NCI-H524 (cell line): ENCODE data around the gene ARHGAP10.

Source experiments
- DNase-seq, 2 experiments: peaks; one replicate each; lab custom pipeline; 2025; lab: John Stamatoyannopoulos, UW

The ARHGAP10 gene

GRCh38 chr4:147733716-147734344, 1.9 kb downstream of the ARHGAP10 start:
- DNase-seq = peak; percentile 81 to 83

GRCh38 chr4:147734496-147734895, 2.6 kb downstream of the ARHGAP10 start:
- peak; percentile 34 to 42 for DNase-seq

- DNase-seq = no peak
Observed at GRCh38 chr4:147735413-147736301, 3.8 kb downstream of the ARHGAP10 start.

DNA sequence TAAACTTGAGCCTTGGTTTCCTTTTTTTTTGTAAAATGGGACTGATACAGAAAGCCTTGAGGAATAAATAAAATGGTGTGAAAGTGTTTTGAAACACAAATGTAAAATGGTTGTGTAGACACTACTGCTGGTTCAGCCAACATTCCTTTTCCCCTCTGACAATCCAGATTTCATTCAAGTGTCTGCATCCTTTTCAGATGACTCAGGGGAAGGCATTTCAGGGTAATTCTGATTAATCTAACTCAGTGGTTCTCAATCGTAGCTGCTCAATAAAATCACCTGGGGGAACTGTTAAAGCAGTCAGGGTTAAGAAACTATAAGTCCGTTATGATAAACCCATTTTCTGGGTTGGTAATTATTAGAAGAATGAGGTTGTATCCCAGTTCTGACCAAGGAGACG, 4.6 kb downstream of the ARHGAP10 start:
- DNase-seq = no peak

- DNase-seq = no peak
Observed at GRCh38 chr4:147737623-147738022, 5.7 kb downstream of the ARHGAP10 start.

GRCh38 chr4:147739239-147739823, 7.4 kb downstream of the ARHGAP10 start:
- no peak for DNase-seq

DNA sequence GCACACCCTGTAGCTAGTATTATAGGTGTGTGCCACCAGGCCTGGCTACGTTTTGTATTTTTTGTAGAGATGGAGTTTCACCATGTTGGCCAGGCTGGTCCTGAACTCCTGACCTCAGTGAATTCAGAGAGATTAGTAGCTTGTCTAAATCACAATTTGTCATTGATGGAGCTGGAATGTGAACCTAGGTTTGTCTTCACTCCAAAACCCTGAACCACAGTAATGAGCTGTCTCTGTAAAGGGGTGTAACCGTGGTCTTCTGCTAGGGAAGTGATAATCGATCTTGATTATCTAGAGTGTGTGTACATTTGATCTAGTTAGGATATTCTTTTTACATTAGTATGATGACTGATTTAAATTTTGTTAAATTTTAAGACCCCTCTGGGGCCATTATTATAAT, 8.3 kb downstream of the ARHGAP10 start:
- no peak for DNase-seq

DNA sequence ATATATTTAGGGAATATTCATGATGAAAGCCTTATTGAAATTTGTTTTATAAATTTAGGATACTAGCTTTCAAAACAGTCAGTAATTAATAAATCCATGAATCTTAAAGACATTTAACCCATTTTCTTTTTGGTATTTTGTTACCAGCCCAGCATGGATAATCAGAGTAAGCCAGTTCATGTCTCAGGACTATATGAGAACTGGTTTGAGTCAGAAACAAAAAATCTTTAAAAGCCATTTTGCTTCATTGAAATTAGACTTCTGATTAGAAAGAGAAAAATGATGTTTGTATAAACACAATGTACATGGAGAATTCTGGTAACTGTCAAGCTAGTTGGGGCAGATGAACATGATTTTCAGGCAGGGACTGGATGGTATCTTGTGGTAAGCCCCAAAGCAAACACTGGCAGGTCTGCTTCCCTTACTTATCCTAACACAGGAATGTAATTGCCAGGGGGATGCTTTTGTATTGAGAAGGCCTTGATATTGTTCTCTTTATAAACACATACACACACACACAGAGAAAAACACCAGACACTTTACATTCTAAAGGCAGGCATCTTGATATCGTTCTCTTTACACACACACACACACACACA, 9.4 kb downstream of the ARHGAP10 start:
- DNase-seq = no peak

DNA sequence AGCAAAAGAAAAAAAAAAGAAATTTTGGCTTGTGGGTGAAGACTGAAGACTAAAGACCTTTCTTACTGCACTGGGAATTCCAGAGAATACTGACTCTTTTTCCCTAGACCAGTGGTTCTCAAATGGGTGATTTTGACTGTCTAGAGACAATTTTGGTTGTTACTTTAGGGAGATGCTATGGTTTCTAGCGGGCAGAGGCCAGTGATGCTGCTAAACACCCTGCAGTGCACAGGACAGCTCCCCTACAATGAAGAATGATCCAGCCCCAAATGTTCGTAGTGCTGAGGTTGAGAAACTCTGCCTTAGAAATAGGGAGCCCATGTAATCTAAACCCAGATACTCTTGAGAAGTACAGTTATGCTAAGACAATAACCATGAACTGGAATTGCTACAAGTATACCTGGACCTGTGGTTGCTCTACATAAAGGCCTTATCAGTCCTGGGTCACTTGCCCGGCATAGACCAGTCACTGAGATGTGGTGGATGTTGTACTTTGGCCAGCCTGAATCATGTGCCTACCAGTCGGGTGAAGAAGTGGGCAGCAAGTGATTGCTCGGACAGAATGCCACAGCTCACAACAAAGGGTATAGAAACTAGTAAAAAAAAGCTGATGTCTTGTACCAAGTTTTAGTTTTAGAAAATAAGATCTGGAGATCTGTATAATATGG, 16.0 kb downstream of the ARHGAP10 start:
- no peak for DNase-seq

DNA sequence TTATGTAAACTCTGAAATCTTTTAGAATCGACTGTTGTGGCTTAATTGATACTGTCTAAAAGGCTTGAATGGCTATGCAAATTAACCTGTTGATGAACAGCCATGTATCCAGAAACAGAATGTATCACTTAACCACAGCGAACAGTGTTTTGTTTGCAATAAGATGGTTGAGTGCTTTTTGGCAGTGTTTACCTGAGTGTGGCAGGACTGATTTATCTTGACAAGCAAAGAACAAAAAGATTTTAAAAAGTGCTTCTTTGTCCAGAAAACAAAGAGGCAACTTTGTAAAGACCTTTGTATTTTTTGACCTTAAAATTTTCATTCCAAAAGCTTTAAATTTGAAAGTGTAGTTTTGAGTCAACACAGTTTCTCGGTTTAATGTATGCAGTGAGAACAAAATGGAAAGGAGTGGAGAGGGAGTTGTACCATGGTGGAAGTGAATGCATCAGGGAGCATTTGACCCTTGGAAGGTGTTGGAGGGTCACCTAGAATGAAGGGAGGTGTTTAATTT, 18.0 kb downstream of the ARHGAP10 start:
- no peak for DNase-seq

DNA sequence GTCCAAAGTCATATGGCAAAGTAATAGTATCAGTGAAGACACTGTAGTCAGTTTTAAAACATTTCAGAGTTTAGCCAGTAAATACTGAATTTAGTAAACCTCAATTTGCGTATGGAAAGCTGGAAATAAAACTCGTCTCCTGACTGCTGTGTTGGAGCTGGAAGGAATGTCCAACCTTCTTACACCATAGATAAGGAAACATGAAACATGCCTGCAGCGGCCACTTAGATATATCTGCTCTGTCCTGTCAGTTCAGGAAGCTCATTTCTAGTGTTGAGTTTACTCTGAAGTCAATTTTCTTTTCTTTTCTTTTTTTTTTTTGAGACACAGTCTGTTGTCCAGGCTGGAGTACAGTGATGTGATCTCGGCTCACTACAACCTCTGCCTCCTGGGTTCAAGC, 21.2 kb downstream of the ARHGAP10 start:
- no peak for DNase-seq

DNA sequence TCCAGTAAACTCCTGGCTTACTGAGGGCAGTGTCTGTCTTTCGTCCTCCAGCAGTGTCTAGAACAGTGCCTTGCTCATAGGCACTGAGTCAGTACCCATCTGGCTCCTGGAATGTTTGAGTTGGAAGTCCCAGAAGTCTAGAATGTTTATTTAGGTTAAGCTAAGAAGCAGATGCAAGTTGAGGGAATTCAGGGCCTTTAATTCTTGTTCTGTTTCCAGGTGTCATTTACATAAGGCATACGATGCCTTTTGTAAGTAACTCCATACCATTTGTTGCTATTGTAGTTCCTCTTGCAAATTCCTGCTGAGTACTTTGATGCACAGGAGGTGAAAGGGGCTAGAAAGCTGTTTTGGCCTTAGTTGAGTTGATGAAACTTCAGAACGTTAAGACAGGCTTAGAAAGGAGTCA, 22.2 kb downstream of the ARHGAP10 start:
- DNase-seq = no peak

DNA sequence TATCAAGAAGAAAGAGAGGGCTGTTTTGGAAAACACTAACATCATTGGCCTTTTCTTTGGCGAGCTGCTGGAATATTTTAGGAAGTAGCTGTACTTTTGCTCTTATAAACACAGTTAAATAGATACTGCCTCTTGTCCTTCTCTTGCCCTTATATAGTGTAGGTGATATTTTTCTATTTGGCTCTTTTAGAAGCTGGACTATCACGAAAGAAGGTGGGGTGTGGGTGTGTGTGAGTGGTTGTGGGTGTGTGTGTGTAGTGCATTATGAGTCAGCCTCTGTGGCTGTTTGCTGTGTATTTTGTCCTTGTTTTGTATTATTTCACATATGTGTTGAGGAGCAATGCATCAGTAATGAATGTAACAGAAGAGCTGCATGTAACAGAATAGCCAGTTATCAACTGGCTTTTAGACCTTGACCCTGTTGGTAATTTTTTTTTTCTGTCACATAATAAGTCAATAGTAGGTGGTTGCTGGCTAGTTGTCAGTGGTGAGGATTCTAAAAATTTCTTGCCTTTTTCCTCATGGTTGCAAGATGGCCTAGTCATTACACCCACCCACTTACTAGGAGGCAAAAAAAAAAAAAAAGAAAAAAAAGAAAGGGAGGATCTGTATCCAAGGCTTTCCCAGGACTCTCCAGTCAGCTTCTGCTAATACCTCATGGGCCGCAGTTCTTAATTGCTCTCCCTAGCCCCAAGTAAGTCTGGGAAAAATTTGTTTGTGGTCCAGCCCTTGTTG, 23.8 kb downstream of the ARHGAP10 start:
- no peak for DNase-seq

DNA sequence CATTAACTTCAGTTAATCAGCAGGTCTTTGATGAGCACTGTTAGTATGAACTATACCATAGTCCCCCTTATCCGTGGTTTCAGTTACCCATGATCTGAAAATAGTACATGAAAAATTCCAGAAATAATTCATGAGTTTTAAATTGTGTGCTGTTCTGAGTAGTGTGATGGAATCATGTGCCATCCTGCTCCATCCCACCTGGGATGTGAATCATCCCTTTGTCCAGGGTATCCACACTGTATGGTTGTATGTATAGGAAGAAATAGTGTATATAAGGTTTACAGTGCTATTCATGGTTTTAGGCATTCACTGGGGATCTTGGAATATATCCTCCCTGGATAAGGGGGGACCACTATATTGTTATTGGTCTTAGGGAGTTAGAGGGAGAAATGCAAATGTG, 24.5 kb downstream of the ARHGAP10 start:
- DNase-seq = no peak

GRCh38 chr4:147760176-147760575, 28.3 kb downstream of the ARHGAP10 start:
- DNase-seq = no peak

- no peak for DNase-seq
Observed at GRCh38 chr4:147760695-147761094, 28.8 kb downstream of the ARHGAP10 start.

DNA sequence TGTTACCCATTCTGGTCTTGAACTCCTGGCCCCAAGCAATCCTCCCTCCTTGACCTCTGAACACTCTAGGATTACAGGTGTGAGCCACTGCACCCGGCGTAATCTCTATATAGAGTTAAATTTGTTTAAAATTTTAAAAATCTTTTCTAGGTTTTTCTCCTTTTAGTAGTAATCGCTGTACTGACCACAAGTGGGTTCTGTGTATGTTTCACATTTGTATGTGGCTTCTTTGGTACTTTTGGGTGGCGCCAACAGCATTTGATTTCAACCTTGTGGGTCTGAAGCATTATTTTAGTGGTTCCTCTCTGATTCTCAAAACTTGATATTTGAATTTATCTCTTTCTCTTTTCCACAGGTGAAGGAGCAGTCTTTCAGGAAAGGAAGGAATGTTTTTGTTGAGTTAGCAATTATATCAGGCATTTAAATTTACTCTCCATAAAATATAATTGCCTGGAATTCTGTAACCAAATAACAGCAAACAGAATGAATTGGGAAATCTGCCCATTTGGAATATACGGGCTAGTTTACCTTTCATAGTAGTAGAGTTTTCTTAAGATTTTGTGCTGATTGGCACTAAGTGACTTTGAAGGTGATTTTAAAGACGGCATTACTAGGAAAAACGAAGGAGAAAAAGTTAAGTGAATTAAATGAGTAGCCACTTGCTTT, 29.5 kb downstream of the ARHGAP10 start:
- DNase-seq = no peak

DNA sequence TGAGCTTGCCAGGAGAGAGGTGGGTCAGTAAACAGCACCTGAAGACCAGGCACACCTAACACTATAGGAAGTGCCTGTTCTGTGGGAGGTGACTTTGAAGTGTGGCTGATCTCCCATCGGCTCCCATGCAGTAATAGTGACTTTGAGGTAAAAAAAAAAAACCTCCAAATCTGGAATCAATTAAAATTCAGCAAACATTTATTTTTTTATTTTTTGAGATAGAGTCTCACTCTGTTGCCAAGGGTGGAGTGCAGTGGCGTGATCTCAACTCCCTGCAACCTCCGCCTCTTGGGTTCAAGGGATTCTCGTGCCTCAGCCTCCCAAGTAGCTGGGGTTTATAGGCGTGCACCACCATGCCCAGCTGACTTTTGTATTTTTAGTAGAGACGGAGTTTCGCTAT, 32.4 kb downstream of the ARHGAP10 start:
- DNase-seq = no peak

GRCh38 chr4:147765121-147765529, 33.2 kb downstream of the ARHGAP10 start:
- no peak for DNase-seq

- DNase-seq = no peak
Observed at GRCh38 chr4:147768113-147768512, 36.2 kb downstream of the ARHGAP10 start.

GRCh38 chr4:147769386-147769785, 37.5 kb downstream of the ARHGAP10 start:
- DNase-seq = no peak
